CD4-positive, alpha-beta T cell treated with Interleukin-21 for 1 hour (primary cell): ENCODE measurements around the gene DSP.

Experiments
- DNase-seq: peaks from one replicate; pipeline ENCODE4 v3.0.0-alpha.2; 2020

Gene DSP, protein sequence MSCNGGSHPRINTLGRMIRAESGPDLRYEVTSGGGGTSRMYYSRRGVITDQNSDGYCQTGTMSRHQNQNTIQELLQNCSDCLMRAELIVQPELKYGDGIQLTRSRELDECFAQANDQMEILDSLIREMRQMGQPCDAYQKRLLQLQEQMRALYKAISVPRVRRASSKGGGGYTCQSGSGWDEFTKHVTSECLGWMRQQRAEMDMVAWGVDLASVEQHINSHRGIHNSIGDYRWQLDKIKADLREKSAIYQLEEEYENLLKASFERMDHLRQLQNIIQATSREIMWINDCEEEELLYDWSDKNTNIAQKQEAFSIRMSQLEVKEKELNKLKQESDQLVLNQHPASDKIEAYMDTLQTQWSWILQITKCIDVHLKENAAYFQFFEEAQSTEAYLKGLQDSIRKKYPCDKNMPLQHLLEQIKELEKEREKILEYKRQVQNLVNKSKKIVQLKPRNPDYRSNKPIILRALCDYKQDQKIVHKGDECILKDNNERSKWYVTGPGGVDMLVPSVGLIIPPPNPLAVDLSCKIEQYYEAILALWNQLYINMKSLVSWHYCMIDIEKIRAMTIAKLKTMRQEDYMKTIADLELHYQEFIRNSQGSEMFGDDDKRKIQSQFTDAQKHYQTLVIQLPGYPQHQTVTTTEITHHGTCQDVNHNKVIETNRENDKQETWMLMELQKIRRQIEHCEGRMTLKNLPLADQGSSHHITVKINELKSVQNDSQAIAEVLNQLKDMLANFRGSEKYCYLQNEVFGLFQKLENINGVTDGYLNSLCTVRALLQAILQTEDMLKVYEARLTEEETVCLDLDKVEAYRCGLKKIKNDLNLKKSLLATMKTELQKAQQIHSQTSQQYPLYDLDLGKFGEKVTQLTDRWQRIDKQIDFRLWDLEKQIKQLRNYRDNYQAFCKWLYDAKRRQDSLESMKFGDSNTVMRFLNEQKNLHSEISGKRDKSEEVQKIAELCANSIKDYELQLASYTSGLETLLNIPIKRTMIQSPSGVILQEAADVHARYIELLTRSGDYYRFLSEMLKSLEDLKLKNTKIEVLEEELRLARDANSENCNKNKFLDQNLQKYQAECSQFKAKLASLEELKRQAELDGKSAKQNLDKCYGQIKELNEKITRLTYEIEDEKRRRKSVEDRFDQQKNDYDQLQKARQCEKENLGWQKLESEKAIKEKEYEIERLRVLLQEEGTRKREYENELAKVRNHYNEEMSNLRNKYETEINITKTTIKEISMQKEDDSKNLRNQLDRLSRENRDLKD (N-terminal part only)

DNA sequence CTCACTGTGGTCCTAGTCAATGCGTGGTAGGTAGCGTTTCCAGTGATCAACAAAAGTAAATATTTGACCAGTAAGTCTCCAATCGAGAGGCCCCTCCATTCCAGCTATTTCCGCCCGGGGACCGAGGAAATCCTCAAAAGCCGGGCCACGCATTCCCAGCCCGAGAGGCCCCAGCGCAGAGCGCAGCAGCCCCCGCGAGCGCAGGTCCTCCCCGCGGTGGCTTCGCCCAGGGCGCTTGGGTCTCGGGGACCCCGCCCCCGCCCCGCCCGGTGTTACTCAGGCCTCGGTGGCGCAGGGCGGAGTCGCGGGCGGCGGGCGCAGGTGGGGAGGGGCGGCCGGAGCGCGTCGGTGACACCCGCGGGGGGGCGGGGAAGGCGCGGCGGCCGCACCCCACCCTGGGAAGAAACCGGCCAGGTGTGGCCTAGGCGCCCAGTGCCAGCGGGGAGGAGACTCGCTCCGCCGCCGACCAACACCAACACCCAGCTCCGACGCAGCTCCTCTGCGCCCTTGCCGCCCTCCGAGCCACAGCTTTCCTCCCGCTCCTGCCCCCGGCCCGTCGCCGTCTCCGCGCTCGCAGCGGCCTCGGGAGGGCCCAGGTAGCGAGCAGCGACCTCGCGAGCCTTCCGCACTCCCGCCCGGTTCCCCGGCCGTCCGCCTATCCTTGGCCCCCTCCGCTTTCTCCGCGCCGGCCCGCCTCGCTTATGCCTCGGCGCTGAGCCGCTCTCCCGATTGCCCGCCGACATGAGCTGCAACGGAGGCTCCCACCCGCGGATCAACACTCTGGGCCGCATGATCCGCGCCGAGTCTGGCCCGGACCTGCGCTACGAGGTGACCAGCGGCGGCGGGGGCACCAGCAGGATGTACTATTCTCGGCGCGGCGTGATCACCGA, at the start of gene DSP:
TSS of gene DSP (plus strand) at position 497 of the 890 bp plus-strand sequence. CDS start at position 742, 245 bp downstream.
- DNase-seq: no peak

DNA sequence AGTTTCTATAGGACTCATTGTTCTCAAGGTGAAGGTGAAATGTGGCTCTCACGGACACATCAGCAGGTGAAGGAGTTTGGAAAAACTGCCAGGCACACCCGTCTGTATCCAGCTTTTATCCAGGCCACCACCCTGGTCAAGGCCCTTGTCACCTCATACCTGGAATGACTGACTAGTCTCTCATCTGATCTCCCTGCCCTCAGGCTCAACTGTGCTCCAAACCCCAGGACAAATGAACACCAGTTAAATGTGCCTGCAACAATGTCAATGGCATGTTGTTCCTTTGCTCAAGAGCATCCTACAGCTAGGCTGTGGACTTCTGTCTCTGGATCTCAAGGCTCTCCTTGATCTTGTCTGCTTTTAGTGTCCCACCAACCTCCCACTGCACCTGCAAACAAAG, 47.6 kb upstream of the DSP start:
- no peak for DNase-seq

DNA sequence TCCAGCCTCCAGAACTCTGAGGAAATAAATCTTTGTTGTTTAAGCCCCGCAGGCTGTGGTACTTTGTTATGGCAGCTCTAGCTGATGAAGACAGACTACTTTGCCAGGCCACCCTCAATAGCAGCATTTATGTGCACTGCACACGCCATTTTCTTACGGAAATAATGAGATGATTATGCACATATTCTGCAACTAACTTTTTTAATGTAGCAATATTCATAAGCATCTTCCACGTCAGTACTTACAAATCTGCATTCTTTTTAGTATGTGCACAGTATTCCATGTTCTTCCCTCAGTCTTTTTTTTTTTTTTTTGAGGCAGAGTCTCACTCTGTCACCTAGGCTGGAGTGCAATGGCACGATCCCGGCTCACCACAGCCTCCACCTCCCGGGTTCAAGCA, 46.8 kb upstream of the DSP start:
- DNase-seq: no peak

DNA sequence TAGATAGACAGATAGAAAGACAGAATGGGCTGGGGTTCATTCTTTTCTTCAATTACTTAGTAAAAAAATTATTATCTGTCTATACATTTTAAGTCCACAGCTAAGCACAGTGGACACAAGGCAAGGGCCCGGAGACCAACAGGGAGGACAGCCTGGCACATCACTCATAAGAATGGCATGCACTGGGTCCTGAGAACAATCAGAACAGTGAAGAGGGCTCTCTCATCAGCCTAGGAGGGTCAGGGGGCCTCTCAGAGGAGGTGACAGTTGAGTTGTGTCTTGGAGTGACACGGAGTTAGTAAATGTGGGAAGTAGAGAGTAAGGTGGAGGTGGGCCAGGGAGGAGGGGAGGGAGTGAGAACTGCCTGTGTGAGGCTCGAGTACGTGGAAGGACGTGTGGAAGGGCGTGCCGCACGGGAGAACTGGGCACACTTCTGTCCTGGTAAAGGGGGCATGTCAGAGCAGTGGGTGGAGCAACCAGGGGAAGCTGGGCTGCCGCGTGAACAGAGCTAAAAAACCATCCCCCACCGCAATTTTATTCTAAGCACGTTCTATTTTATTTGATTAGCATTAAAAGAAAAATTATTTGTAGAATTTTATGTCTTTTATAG, 45.1 kb upstream of the DSP start:
- DNase-seq: no peak

- no peak for DNase-seq
Observed at GRCh38 chr6:7500752-7501282, 40.7 kb upstream of the DSP start.

- DNase-seq: no peak
Observed at GRCh38 chr6:7502743-7503142, 38.7 kb upstream of the DSP start.

DNA sequence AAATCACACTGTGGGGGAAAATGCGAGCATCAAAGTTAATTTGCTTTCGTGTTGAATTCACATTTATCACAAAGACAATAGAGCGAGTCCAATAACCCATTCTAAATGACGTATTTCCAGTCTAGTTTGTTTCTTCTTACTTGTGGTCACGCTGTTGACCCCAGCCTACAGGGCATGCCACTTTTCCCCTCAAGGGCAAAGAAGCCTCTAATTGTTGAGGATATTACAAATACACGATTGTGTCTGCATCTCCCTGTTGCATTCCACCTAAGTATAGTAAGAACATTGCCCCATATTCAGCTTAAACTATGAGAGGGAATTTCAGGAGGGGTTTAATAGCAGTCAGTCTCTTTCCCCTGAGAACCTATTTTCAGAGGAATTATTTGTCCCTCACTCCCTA, 37.4 kb upstream of the DSP start:
- no peak for DNase-seq

DNA sequence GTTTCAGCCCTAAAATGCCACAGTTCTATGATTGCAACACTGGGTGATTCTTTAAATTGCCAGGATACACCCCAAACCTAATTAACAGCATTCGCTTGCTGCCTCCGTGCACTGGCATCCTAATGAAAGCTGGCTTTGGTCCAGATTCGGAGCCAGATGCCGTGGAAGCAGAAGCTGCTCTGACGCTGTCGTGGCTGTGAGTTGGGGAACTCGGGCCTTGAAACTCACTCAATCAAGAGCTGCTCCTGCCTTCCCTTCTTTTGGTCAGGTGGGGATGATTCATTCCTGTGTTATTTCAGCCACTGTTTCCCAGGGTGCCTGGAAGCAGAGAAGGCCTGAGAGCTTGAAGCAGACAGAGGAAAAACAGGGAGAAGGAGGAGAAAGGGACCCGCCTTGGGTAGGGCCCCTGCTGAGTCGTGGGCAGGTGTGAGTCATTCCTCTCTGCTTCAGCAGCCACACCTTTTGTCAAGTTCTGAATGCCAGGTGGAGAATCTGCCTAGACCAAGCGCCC, 36.2 kb upstream of the DSP start:
- no peak for DNase-seq

GRCh38 chr6:7507600-7507999, 33.9 kb upstream of the DSP start:
- no peak for DNase-seq

DNA sequence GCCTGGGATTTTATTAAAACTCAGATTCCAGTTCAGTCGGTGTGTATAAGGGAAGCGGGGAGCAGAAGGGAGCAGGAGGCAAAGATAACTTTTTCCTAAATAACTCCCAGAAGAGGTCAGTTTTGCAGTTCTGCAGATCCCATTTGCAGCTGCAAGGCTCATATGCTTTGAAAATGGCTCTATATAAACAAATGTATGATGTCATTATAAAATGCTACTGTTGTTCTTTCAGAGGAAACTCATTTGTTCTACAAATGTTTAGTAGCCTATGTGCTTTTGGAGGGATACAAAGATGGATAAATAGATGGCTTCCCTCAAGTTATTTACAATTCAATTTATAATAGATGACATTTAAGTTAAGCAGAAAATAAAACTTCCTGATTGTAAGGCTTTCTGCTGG, 29.2 kb upstream of the DSP start:
- DNase-seq: no peak

- no peak for DNase-seq
Observed at GRCh38 chr6:7513529-7513928, 27.9 kb upstream of the DSP start.

- no peak for DNase-seq
Observed at GRCh38 chr6:7515363-7515762, 26.1 kb upstream of the DSP start.

DNA sequence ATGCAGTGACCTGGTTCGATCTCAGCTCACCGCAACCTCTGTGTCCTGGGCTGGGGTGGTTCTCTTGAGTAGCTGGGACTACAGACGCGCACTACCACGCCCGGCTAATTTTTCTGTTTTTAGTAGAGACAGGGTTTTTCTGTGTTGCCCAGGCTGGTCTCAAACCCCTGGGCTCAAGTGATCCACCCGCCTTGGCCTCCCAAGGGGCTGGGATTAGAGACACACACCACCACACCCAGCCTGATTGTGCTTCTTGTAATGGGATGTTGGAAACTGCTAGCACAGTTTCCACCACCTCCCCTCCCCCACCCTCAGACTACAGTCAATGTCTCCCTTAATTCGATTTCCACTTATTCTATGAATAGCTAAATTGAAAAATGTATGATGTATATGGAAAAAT, 22.6 kb upstream of the DSP start:
- DNase-seq: no peak

- DNase-seq: no peak
Observed at GRCh38 chr6:7522873-7523272, 18.6 kb upstream of the DSP start.

GRCh38 chr6:7523922-7524321, 17.5 kb upstream of the DSP start:
- DNase-seq: no peak

DNA sequence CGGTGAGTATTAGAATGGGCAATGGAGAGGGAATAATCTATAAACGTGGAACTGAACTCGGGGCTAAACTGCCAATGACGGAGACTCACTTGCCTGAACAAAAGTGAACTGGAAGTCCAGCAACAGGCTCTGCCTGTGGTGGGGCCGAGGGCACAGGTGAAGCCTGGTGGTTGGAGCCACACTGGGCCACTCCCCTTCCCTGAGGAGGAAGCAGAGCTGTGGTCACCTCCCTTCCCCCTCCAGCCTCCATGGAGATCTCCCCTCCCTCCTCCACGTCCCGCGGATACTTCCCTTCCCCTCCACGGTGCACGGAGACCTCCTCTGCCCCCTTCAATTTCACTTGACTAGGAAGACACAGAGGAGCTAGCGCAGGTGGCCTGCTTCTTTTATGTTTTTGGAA, 14.7 kb upstream of the DSP start:
- no peak for DNase-seq

- DNase-seq: no peak
Observed at GRCh38 chr6:7528565-7528964, 12.9 kb upstream of the DSP start.

- no peak for DNase-seq
Observed at GRCh38 chr6:7529141-7529540, 12.3 kb upstream of the DSP start.

DNA sequence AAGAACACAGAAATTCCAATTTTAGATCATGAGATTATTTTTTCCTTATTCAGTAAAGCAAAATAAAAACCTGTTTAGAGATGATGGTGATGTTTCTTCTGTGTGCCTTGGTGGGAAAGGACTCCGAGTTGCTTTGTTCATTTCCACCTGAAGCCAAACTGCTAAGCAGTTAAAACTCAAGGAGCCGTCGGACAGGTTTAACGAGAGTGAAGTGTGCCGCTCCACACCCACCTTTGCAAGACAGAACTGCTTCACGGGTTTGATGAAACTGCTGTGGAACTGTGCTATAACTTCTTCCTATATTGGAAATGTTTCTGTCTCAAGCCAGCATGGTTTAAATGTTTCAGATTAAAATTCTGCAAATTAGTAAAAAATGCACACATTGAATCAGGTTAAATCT, 9.2 kb upstream of the DSP start:
- DNase-seq: no peak

DNA sequence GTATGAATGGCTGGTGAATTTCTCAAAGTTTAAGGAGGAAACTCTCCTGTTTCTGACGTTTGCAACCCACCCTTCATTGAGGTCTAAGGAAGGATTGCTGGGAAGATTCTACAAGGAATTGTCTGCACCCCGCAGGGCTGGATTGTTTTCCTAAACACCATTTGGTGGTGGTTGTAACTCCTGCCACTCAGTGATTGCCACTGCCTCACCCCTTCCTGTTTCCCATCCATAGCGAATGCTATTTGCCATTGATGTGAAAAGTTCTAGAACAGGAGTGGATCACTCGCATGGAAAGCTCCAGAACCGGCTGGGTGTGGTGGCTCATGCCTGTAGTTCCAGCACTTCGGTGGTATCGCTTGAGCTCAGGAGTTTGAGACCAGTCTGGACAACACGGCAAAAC, 8.7 kb upstream of the DSP start:
- DNase-seq: no peak

- no peak for DNase-seq
Observed at GRCh38 chr6:7534192-7534591, 7.3 kb upstream of the DSP start.
